ENCODE data around the gene PRPF18.

The PRPF18 gene

DNA sequence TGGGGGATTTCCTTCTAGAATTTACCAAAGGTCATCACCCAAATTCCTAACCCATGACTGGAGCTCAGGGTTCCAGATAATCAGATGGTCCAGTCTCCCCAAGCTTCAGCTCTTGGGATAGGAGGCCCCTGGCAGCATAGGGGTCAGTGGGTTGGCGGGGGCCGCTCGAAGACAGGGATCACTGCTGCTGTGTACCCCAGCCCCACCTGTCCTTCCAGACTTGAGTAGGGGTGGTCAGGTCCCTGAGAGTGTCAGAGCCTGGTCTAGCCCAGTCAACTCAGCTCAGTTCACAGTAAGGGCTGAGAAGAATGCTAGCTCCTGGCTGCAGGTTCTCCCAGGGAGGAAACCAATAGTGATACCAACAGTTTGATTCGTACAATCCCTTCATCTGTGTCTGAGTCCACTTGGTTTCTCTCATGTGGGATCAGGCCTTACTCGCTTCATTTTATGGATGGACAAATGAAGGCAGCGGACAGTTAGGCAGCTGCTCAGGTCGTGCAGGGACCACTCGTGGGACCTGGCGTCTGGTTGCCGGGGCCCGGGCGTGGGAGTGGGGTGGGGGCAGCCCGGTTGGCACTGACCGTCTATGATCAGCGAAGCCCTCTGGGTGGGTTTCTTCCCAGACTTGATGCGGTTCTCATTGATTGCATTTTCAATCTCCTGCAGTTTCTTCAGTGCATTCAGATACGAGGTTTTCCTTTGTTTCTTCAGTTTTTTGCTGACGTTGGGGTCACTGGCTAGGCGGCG is 78.9 kb downstream of the PRPF18 start:
- DNase-seq (ENCODE audit: extremely low read depth in 1 of 2, low read depth in 1 of 2) = no peak

DNA sequence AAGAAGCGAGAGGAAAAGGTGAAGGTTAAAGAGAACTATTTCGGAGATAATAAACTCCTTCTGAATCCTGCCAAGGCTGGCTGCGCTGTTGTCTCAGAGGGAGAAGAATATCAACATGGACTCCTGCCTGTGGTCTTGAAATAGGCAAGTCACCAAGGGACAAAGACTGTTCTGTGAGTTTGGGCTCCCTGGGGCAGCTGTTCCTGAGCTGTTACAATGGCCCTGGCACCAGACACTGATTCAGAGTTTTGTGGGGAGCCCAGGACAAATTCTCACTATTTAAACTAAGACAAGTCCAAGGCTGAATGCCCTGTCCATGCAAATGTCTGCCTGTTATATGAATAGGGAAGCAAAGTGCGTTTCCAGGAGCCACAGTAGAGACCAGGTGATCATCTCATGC is 81.4 kb downstream of the PRPF18 start:
- DNase-seq (ENCODE audit: extremely low read depth in 1 of 2, low read depth in 1 of 2) = no peak

DNA sequence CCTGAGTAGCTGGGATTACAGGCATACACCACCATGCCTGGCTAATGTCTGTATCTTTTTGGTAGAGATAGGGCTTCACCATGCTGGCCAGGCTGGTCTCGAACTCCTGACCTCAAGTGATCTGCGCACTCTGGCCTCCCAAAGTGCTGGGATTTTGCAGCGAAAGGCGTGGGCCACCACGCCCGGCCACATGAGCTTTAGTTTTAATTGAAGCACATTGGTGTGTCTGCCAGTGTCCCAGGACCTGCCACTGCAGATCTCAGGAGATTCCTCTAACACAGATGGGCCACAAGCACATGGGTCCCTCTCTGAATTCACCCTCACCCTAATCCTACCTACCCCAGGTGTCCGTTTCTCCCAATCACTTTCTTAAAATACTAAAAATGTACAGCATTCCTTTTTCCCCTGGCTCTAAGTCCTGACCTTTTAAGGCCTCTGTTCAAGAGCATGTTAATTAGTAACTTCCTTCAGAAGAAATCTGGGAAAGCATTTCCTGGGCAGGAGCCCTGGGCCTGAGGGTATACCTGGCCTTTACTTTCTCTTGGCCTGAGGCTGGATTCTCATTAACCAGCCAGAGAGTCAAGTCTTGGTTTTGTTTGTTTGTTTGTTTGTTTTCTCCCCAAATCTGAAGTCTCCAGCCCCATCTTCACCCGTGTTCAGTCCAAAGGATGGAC is 82.6 kb downstream of the PRPF18 start:
- no peak for DNase-seq (ENCODE audit: extremely low read depth in 1 of 2, low read depth in 1 of 2)

- DNase-seq (ENCODE audit: extremely low read depth in 1 of 2, low read depth in 1 of 2) = no peak
Measured at GRCh38 chr10:13669901-13670300, 83.1 kb downstream of the PRPF18 start.

GRCh38 chr10:13670311-13670710 is 83.5 kb downstream of the PRPF18 start:
- DNase-seq (ENCODE audit: extremely low read depth in 1 of 2, low read depth in 1 of 2) = no peak

DNA sequence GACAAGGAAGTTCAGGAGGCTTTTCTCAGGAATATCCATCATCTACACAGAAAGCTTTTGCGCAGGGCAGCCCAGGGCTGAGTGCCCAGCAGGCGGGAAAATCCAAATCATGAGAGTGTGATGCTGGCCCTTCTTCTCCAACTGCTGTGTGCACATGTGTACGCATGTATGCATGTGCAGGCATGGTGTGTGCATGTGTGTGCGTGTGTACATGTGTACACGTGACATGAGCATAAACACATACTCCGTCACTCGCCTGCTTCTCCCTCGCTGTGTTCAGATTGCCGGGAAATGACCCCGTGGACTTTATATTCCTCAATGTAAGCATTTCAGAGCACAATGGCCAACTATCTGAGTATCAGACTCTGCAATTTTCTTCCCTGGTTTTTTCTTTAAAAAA is 85.1 kb downstream of the PRPF18 start:
- no peak for DNase-seq (ENCODE audit: extremely low read depth in 1 of 2, low read depth in 1 of 2)

- DNase-seq (ENCODE audit: extremely low read depth in 1 of 2, low read depth in 1 of 2) = no peak
Measured at GRCh38 chr10:13672548-13672947, 85.8 kb downstream of the PRPF18 start.

DNA sequence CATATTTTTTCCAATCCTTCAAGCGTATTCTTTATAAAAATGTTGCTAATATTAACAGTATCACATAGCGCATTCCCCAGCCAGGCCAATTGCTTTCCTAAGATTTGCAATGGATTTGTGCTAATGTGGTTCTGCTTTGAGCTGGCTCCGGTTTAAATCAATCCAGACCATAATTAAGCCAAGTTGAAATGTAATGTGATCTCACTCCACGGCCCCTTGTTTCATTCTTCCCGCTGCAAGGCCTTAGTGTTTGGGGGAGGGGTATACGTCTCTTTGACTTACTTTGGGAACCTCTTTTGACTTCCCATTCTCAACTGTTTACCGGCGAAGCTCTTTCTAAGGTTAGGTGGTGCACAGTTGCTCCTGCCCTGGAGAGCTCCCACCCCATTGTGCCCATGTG is 86.4 kb downstream of the PRPF18 start:
- DNase-seq (ENCODE audit: extremely low read depth in 1 of 2, low read depth in 1 of 2) = no peak

GRCh38 chr10:13674645-13675588 is 88.2 kb downstream of the PRPF18 start:
- DNase-seq (ENCODE audit: extremely low read depth in 1 of 2, low read depth in 1 of 2) = no peak

GRCh38 chr10:13678101-13678843 is 91.5 kb downstream of the PRPF18 start:
- no peak for DNase-seq (ENCODE audit: extremely low read depth in 1 of 2, low read depth in 1 of 2)
